ENCODE results near the gene PRDM11.

PRDM11 gene

DNA sequence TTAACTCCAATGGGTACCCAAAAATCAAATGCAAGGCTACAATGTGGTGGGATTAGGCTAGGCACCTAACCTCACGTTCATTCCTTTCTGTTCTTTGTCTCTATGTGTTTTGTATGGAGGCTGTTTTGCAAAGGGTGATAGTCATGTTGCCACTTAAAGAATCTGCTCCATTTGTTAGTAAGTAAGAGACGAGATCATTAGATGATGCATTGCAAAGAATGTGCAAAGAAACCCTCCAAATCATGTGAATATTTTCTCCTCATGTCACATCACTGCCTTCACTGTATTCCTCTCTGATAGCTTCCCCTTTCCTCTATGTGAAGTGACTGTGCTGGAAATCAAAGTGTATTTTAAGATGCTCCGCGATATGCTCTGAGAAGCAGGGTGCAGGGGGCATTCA, 127.8 kb downstream of the PRDM11 start:
- DNase-seq (ENCODE audit: low spot score) (no peak), ATAC-seq (ENCODE audit: low read depth) (no peak)
- no peaks in the 10 kb centered on the region for H3K36me3 ChIP-seq (ENCODE audit: low read depth)
- no peaks in the 10 kb centered on the region for H3K4me1 ChIP-seq (ENCODE audit: insufficient read depth, poor library complexity, severe bottlenecking)
- H3K4me3 ChIP-seq (ENCODE audit: severe bottlenecking) = no peak overlapping the region
- no peak overlapping the region for H3K27ac ChIP-seq (ENCODE audit: poor library complexity, severe bottlenecking)
- H3K27me3 ChIP-seq (ENCODE audit: insufficient read depth, poor library complexity, severe bottlenecking) = no peaks in the 10 kb centered on the region
- TF ChIP-seq, protein P1, sequence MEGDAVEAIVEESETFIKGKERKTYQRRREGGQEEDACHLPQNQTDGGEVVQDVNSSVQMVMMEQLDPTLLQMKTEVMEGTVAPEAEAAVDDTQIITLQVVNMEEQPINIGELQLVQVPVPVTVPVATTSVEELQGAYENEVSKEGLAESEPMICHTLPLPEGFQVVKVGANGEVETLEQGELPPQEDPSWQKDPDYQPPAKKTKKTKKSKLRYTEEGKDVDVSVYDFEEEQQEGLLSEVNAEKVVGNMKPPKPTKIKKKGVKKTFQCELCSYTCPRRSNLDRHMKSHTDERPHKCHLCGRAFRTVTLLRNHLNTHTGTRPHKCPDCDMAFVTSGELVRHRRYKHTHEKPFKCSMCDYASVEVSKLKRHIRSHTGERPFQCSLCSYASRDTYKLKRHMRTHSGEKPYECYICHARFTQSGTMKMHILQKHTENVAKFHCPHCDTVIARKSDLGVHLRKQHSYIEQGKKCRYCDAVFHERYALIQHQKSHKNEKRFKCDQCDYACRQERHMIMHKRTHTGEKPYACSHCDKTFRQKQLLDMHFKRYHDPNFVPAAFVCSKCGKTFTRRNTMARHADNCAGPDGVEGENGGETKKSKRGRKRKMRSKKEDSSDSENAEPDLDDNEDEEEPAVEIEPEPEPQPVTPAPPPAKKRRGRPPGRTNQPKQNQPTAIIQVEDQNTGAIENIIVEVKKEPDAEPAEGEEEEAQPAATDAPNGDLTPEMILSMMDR (IDR thresholded peaks at IDR 0.05; ENCODE audit: poor library complexity, severe bottlenecking) = no peak
- H3K9me3 ChIP-seq (ENCODE audit: severe bottlenecking) = no peaks in the 10 kb centered on the region

DNA sequence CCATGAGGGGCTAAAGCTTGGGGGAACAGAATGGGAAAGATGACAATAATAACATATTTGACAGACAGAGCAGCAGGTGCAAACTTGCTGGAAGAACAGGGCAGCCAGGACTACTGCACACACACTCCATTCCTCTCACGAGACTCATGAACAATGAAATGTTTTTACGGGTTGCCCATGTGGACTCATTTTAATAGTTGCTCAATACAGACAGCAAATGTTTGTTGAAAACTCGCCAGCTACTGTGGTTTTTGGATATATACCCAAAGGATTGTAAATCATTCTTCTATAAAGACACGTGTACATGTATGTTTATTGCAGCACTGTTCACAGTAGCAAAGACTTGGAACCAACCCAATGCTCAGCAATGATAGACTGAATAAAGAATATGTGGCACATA, 129.4 kb downstream of the PRDM11 start:
- no peaks in the 10 kb centered on the region for H3K36me3 ChIP-seq (ENCODE audit: low read depth)
- no peak overlapping the region for H3K27ac ChIP-seq (ENCODE audit: poor library complexity, severe bottlenecking)
- no peaks in the 10 kb centered on the region for H3K27me3 ChIP-seq (ENCODE audit: insufficient read depth, poor library complexity, severe bottlenecking)
- no peaks in the 10 kb centered on the region for H3K9me3 ChIP-seq (ENCODE audit: severe bottlenecking)
- DNase-seq (ENCODE audit: low spot score) (no peak), ATAC-seq (ENCODE audit: low read depth) (no peak)
- TF ChIP-seq, protein P1 (IDR thresholded peaks at IDR 0.05; ENCODE audit: poor library complexity, severe bottlenecking) = no peak
- no peak overlapping the region for H3K4me3 ChIP-seq (ENCODE audit: severe bottlenecking)
- no peaks in the 10 kb centered on the region for H3K4me1 ChIP-seq (ENCODE audit: insufficient read depth, poor library complexity, severe bottlenecking)

DNA sequence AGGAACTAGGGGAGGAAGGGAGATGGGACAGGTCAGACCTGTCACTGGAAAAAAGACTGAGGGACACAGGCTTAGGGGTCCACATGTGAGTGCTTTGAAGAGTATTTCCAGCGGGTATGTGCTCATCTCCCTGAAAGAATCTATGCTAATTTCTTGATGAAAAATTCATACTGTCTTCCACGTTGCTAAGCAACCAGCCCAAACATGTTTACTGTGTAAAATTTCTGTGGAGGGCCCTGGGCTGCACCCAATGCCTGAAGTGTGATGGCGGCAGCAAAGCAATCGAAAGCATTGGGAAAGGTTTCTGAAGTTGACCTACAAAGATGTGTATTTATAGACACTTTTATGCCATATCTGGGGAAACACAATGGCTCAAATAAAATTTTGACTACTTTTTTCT, 132.3 kb downstream of the PRDM11 start:
- TF ChIP-seq, protein P1 (IDR thresholded peaks at IDR 0.05; ENCODE audit: poor library complexity, severe bottlenecking) = no peak
- Histone ChIP-seq H3K4me1 (ENCODE audit: insufficient read depth, poor library complexity, severe bottlenecking) (no peaks in the 10 kb centered on the region), H3K9me3 (ENCODE audit: severe bottlenecking) (no peaks in the 10 kb centered on the region), H3K27me3 (ENCODE audit: insufficient read depth, poor library complexity, severe bottlenecking) (peaks cover under 1% of the 10 kb centered on the region), H3K27ac (ENCODE audit: poor library complexity, severe bottlenecking) (no peak overlapping the region), H3K36me3 (ENCODE audit: low read depth) (no peaks in the 10 kb centered on the region), H3K4me3 (ENCODE audit: severe bottlenecking) (no peak overlapping the region)
- ATAC-seq (ENCODE audit: low read depth) (no peak), DNase-seq (ENCODE audit: low spot score) (no peak)

DNA sequence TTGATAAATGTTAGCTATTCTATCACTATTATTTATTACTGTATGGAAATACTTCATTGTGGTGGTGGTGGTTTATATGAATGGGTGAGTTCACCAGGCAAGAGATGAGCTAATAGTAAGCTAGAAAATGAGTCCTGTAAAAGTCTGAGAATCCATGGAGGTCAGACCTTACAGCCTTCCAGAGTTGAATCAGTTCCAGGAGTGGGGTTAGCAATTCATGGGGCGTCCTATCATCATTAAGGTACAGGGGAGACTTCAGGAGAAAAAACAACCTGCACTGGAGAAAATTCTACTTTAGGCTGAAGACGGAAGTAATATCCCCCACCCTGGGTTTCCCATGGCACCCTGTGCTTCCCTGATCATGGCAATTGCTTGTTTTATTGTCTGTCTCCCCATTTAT, 133.2 kb downstream of the PRDM11 start:
- TF ChIP-seq, protein P1 (IDR thresholded peaks at IDR 0.05; ENCODE audit: poor library complexity, severe bottlenecking) = no peak
- no peak overlapping the region for H3K27ac ChIP-seq (ENCODE audit: poor library complexity, severe bottlenecking)
- DNase-seq (ENCODE audit: low spot score) (no peak), ATAC-seq (ENCODE audit: low read depth) (no peak)
- no peaks in the 10 kb centered on the region for H3K36me3 ChIP-seq (ENCODE audit: low read depth)
- H3K4me3 ChIP-seq (ENCODE audit: severe bottlenecking) = no peak overlapping the region
- H3K4me1 ChIP-seq (ENCODE audit: insufficient read depth, poor library complexity, severe bottlenecking) = no peaks in the 10 kb centered on the region
- no peaks in the 10 kb centered on the region for H3K9me3 ChIP-seq (ENCODE audit: severe bottlenecking)
- H3K27me3 ChIP-seq (ENCODE audit: insufficient read depth, poor library complexity, severe bottlenecking) = peaks cover 8% of the 10 kb centered on the region

DNA sequence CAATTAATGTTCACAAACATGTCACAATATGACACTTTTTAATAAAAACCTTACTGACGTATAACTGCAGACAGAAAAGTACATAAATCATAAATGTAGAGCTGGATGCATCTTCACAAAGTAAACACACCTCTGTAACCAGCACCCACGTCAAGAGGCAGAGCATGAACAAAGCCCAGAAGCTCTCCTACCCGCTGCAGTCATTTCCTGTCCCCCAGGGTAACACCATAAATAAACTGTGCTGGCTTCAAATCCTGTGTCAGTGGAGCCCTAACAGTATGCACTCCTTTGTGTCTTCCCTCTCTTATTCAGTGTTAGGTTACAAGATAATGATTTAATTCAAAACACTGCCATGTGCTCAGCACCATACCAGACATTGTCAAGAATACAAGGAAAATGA, 134.0 kb downstream of the PRDM11 start:
- no peaks in the 10 kb centered on the region for H3K36me3 ChIP-seq (ENCODE audit: low read depth)
- TF ChIP-seq, protein P1 (IDR thresholded peaks at IDR 0.05; ENCODE audit: poor library complexity, severe bottlenecking) = no peak
- H3K27me3 ChIP-seq (ENCODE audit: insufficient read depth, poor library complexity, severe bottlenecking) = peaks cover 16% of the 10 kb centered on the region
- H3K9me3 ChIP-seq (ENCODE audit: severe bottlenecking) = no peaks in the 10 kb centered on the region
- DNase-seq (ENCODE audit: low spot score) = no peak
- H3K27ac ChIP-seq (ENCODE audit: poor library complexity, severe bottlenecking) = no peak overlapping the region
- H3K4me3 ChIP-seq (ENCODE audit: severe bottlenecking) = no peak overlapping the region
- ATAC-seq (ENCODE audit: low read depth) = no peak
- H3K4me1 ChIP-seq (ENCODE audit: insufficient read depth, poor library complexity, severe bottlenecking) = no peaks in the 10 kb centered on the region

All from RWPE2 (cell line).